Frontal cortex (tissue), 4 donors: ENCODE results near the gene CCDC71. TPM values are rescaled to one million over a fixed set of nuclear protein-coding genes. Genes with fewer than 3 reads are reported as not detected.

Experiments used
- DNase-seq, 2 donors: peaks; one replicate each; pipeline ENCODE4 v3.0.0; 2012; ENCODE audit warnings: low spot score in 2 of 2
- FAIRE-seq: peaks from 2 replicates; lab custom pipeline; 2012; peaks lifted over from hg19 to GRCh38; lab: Jason Lieb, UNC
- total RNA-seq: library from RNA; depleted of rRNA; stranded (reverse); fragments of >200 nt; gene quantifications from one replicate; pipeline ENCODE4 v1.2.3, GENCODE V29; 2014
- donor health status: control.
- donor health status: control.
- donor health status: control.

The CCDC71 gene
- 17.9 TPM for total RNA-seq

DNA sequence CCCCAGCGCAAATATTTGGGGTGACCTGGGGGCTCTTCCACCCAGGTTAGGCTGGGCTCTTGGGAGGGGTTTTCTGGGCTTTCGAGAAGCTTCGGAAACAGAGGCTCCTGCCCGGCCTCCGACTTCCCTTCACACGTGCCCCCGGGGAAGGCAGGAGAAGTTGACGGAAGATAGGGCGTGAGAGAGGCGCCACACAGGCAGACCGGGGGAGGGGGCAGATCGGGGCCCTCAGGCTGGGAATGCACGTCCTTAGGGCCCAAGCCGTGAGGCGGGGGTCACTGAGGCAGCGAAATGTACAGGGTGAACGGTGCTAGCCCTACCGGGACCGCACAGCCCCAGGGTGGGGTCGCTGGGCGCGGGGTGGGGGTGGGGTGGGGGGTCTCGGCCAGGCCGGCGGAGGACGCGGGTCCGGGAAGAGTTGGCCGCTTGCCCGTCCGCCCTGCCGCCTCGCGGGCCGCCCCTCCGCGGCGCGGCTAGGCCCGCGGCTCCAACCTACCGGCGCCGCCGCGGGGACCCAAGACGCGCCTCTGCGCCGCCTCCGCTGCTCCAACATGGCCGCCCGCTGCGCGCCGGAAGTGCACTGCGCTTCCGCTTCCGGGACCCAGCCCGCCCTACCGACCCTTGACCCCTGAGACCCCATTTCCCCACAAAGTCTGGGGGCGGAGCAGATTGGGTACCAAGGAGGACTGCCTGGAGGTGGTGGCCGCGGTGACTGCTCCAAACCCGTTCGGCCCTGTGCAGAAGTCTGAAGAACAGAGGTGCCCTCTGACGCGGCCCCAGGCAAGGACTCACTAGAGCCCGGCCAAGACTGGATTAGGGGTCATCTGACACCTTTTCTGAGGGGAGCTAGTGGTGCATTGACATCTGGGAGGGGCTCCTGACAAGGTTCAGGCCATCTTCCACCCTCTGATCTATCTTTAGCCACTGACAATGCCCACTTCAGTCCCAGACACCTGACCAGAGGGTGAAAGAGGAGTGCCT lies at the start of gene CCDC71:
TSS of gene CCDC71 (minus strand) at position 561 of the 981 bp plus-strand sequence. CDS start 2,123 bp downstream, outside the sequence.
- FAIRE-seq (no peak), DNase-seq (peak; percentile 92 to 96)

DNA sequence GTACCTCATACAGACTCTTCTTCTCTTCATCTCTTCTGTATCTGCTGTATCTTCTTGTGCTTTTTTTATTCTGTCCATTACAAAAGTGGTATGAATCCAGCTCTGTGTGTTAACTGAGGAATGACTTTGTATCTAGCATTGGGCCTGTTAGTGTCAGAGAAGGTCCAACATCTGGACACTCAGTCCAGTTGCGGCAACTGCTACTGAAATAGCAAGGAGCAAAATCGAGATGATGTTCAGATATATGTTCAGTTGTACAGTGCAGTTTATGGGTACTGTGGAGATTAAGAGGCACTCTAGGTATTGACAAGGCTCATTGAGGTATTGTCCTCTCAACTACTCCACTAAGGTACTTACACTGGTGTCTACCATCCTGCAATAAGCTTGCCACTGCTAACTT lies 47.9 kb upstream of the CCDC71 start:
- DNase-seq (no peak), FAIRE-seq (no peak)

DNA sequence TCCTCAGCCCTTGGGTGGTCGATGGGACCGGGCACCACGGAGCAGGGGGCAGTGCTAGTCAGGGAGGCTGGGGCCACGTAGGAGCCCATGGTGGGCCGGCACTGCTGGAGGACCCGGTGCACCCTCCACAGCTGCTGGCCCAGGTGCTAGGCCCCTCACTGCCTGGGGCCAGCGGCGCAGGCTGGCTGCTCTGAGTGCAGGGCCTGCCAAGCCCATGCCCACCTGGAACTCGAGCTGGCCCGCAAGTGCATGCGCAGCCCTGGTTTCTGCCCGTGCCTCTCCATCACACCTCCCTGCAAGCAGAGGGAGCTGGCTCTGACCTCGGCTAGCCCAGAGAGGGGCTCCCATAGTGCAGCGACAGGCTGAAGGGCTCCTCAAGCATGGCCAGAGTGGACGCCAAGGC lies 47.4 kb upstream of the CCDC71 start:
- FAIRE-seq (no peak), DNase-seq (no peak)

DNA sequence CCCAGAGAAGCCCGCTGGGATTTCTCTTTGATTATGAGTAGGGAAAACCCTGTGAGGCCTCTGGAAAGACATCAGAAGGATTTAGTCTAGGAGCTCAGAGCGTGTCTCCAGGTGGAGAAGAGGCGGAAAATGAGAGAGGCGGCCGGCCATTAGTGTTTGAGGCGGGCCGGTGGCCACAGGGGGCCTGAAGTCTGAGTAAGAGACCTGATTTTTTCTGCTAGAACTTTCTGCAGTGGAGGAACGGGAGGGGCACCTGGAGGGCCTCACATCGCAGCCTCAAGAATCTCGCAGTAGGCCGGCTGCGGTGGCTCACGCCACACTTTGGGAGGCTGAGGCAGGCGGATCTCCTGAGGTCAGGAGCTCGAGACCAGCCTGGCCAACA lies 33.8 kb upstream of the CCDC71 start:
- DNase-seq = no peak
- FAIRE-seq = no peak

DNA sequence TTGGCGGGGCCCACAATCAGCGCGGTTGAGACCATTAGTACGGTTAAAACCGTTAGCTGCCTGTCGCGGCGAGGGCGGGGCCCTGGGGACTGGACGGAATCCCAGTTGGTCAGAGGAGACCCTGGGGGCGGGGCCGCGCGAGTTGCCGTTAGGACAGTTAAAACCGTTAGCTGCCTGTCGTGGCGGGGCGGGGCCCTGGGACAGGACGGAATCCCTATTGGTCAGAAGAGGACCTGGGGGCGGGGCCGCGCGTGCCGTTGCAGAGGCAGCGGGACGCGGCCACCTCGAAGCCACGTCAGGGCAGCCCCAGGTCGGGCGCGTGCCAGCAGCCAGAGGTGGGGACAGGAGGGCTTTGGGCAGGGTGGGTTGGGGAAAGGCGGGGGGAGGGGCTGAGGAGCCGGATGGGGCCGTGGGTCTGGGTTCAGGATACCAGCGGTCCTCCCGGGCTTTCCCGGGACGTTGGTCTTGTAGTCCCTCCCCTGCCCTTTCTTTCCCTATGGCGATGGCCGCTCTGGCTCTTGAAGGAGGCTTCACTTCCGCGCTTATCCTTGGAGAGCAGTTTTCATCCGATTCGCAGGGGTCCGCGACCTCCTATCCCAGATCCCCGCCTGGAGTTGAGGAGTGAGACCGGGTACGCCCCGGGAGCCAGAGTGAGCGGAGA lies 33.2 kb upstream of the CCDC71 start:
- DNase-seq (peak; percentile 59 to 78), FAIRE-seq (no peak)

DNA sequence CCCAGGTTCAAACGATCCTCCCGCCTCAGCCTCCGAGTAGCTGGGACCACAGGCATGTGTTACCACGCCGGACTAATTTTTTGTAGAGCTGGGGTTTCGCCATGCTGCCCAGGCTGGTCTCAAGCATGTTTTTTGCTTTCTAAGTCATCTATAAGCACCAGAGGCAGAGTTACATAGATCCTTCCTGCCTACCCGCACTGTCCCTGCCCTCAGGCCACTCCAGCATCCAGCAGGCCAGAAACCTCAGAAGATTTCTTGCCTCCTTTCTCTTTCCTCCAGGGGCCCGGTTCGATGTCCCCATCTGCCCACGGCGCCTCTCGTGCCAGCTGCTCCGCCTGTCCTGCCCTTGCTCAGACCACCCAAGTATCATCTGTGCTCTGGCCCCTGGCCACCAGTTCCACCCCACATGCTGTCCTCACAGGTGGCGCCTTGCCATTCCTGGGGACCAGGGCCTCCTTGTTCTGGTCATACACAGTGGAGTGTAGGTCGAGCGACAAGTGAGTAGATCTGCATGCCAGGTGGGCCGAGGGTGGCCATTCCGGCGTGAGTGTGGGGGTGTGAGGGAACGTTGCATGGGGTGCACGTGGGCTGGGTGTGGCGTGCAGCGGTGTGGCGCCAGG lies 32.6 kb upstream of the CCDC71 start:
- no peak for FAIRE-seq
- no peak for DNase-seq

DNA sequence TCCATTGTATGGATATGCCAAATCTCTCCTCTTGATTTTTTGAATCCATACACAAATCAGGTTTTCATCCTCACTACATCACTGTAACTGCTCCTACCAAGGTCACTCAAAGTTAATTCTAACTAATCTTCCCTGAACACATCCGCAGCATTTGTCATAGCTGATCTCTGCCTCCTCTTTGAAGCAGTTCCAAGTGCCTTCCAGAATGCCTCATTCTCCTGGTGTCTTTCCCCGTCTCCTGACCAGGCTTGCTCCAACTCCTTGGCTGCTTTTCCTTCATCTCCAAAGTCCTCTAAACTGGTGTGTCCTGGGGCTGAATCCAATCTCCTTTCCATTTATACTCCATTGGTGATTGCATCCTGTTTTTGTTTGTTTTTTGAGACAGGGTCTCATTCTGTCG lies 32.0 kb upstream of the CCDC71 start:
- no peak for FAIRE-seq
- DNase-seq = no peak

DNA sequence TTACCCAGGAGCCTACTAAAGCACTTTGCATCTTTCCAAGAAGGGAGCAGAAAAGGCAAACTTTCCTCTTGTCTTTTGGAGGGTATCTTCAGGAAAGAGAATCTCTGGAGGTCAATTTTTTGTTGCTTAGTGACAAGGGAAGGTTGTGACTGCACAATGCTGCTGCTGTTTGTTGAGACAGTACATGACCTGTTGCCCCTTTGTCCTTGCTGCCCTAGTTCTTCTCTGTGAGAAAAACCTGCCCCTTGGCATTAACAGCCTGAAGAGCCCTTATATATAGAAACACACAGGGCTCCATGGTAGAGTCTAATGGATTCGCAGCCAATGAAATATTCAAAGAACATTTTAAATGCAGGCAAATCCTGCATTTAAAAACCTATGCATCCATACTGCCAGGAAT lies 25.6 kb upstream of the CCDC71 start:
- DNase-seq (no peak), FAIRE-seq (no peak)

DNA sequence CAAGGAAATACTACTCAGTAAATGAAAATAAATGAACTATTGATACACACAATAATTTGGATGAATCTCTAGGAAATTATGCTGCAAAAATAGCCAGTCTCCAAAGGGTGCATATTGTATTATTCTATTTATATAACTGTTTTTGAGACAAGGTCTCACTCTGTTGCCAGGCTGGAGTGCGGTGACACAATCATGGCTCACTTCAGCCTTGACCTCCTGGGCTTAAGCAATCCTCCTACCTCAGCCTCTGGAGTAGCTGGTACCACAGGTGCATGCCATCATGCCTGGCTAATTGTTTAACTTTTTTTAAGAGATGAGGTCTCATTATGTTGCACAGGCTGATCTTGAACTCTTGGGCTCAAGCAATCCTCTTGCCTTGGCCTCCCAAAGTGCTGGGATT lies 17.7 kb upstream of the CCDC71 start:
- FAIRE-seq (no peak), DNase-seq (no peak)

DNA sequence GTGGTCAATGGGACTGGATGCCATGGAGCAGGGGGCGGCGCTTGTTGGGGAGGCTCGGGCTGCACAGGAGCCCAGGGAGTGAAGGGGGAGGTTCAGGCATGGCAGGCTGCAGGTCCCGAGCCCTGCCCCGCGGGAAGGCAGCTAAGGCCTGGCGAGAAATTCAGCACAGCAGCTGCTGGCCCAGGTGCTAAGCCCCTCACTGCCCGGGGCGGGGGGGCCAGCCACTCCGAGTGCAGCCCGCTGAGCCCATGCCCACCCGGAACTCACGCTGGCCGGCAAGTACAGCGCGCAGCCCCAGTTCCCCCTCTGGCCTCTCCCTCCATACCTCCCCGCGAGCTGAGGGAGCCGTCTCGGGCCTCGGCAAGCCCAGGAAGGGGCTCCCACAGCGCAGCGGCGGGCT lies 16.6 kb upstream of the CCDC71 start:
- DNase-seq = no peak
- no peak for FAIRE-seq

DNA sequence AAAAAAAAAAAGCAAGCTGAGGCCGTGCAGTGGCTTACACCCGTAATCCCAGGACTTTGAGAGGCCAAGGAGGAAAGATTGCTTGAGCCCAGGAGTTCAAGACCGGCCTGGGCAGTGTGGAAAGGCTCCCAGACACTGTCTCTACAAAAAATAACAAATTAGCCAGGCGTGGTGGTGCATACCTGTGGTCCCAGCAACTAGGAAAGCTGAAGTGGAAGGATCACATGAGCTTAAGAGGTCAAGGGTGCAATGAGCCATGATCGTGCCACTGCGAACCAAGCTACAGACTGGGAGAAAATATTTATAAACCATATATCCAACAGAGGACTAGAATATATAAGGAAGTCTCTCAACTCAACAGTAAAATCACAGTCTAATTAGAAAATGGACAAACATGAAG lies 15.2 kb upstream of the CCDC71 start:
- no peak for FAIRE-seq
- no peak for DNase-seq

DNA sequence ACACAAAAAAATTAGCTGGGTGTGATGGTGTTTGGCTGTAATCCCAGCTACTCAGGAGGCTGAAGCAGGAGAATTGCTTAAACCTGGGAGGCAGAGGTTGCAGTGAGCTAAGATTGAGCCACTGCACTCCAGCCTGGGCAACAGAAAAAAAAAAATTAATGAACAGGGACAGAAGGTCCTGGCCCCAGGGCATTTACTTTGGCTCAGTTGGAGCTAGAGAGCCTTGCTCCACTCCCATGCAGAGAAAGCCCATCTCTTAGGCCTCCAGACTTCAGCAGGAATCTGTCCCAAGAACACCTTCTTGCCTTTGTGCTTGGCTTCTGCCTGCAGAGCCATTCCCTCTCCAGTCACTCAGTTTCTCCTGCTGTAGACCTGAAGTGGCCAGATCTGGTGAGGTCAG lies 14.0 kb upstream of the CCDC71 start:
- DNase-seq (no peak), FAIRE-seq (no peak)

DNA sequence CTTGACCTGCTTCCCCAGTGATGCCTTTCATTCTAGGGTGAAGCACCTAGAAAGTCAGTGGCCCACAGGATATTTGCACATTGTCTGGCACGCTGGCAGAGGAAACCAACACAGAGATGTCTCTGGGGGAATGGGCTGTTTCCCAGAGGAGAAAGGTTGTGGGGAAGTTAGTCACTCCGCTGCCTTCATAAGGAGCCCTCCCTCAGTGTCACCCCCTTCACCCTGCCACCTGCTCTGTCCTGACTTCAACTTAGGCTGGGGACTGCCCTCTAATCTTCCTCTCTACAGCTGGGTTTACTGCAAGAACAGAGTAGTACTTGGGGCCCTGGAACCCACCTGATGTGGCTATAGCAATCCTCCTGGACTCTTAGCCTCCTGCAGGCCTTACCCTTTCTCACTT lies 10.9 kb upstream of the CCDC71 start:
- FAIRE-seq (no peak), DNase-seq (no peak)

DNA sequence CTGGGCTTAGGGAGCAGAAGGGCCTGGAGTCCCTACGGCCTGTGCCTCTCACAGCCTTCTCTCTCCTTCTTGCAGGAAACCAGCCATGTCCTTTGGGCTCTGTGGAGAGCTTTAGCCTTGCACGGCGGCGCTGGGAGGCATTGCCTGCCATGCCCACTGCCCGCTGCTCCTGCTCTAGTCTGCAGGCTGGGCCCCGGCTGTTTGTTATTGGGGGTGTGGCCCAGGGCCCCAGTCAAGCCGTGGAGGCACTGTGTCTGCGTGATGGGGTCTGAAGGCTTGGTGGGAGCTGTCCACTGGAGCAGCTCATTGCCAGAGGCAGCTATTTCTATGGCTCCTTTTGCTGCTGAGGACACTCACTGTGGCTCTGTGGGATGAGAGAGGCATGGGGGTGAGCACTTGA lies 9.4 kb upstream of the CCDC71 start:
- no peak for FAIRE-seq
- no peak for DNase-seq

DNA sequence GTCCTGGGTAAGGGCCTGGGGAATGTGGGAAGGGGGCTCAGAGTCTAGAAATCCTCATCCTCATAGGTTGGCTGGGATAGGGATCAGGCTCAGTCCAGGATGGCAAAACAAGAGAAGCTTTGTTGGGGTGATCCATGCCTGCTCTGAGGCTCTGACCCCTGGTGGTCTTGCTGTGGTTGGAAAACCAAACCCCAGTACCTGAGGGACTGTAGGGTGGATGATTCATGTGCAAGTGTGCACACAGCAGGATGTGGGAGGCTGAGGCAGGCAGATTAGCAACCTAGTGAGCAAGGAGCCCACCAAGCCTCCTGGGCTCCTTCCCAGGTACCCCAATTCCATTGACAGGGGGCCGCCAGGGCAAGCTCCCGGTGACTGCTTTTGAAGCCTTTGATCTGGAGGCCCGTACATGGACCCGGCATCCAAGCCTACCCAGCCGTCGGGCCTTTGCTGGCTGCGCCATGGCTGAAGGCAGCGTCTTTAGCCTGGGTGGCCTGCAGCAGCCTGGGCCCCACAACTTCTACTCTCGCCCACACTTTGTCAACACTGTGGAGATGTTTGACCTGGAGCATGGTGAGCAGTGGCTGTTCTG lies 8.4 kb upstream of the CCDC71 start:
- DNase-seq = no peak
- no peak for FAIRE-seq

DNA sequence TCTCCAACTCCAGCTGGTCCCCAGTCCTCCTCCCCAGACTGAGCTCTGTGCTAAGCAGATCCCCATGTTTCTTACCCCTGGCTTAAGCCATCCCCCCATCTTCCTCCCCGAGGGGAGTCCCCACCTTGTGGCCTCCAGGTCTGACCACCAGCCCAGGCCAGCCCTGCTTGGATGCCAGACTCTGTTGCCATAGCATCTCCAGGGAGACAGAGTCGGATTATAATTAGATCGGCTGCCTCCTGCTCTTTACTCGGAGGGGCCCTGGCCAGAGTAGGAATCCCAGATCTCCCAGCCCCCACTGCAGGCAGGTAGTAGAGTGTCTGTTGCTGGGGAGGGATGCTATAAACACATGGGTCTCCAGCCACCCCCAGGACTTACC lies 7.7 kb upstream of the CCDC71 start:
- DNase-seq (no peak), FAIRE-seq (no peak)

DNA sequence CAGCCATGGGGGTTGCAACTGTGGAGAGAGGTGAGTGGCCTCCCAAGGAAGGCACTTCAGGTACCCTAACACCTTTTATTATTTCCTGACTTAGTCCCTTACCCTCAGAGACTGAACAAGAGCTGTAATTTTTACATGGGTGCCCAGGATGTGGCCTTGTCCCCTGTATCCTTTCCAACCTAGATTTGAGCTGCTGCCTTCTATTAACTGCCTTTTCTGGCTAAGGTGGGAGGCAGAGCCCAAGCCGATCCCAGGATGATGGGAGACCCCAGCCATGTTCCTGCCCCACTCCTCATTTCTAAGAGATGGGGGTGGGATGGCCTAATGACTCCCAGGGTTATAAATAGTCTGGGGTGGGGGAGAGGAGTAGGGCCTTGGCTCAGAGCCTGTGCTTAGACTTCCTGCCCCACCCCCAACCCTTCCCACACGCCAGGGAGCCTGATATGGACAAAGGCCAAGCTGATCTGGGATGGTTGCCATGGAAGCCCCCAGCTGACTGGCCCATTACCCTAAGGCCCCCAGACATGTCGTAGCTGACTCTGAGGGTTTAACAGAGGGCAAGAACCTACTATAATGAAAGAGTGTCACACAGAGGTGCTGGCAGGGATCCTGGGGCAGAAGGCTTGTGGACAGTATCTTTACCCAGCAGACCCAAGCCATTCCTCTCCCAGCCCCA lies 7.1 kb upstream of the CCDC71 start:
- DNase-seq = peak in 1 of 2 donors; percentile 47
- FAIRE-seq = no peak

DNA sequence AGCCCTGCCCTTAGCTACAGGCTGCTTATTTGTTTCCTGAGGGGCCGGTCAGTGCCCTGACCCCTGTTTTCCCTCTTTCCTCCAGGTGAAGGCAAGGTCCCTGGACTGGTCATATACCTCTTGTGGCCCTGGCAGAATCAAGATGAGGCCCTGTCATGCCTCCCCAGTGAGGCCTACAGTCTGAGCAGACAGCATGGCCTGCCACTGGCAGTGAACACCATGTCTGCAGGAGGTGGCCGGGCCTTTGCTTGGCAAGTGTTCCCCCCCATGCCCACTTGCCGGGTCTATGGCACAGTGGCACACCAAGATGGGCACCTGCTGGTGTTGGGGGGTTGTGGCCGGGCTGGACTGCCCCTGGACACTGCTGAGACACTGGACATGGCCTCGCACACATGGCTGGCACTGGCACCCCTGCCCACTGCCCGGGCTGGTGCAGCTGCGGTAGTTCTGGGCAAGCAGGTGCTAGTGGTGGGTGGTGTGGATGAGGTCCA lies 6.5 kb upstream of the CCDC71 start:
- FAIRE-seq (no peak), DNase-seq (no peak)

DNA sequence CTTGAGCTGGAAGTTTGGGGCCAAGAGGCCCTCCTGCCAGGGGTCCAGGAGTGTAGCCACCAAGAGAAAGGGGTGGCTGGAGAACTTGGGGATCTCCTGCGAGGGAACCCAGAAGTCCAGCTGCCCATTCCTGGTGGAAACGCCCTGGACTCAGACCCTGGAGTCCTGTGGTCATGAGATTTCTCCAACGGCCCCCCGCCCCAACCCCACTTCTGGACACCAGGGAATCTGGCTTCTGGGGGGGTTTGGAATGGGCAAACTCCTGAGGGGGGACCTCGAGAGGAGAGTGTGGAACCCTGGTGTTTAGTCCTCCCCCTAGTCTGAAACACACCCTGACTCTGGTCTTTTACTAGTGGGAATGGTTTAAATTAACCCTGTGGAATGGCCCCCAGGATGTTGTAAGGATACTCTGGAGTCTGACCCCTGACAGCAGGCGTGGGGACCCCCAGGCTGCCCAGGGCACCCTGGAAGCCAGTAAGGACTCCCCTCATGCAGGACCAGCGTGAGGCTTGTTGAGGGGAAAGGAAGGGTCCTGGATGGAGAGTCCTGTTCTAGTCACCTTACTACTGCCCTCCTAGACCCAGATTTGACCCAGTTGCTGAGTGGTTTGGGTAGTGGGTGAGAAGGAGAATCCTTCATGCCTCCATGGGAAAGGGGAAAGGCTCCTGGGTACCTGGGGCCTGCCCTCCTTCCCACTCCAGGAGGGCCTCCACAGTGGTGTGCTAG lies 5.8 kb upstream of the CCDC71 start:
- no peak for DNase-seq
- no peak for FAIRE-seq
